Body of pancreas (tissue), 4 donors: ENCODE data around the gene ALDOC. TPM values are rescaled to one million over a fixed set of nuclear protein-coding genes. Genes with fewer than 3 reads are reported as not detected.

Experiments
- ATAC-seq: fragments of 150-250 bp; one replicate; pipeline ENCODE4 v1.9.1; 2016
- DNase-seq, 4 donors: peaks; one replicate each; pipeline ENCODE4 v3.0.0-alpha.2; 2019
- H3K27ac ChIP-seq, 4 donors: fragments of 200-600 bp; sonication (generic); 1 replicate in 3 of 4; 2 replicates in 1 of 4; pipeline versions ENCODE4 v1.5.1 to v1.6.1; 2016 to 2019; ENCODE audit warnings: mild to moderate bottlenecking in 1 of 4, mixed read lengths in 1 of 4, moderate library complexity in 1 of 4
- H3K27me3 ChIP-seq, 2 donors: fragments of 200-600 bp; sonication (generic); one replicate each; pipeline ENCODE4 v1.6.0; 2016; ENCODE audit warnings: mild to moderate bottlenecking in 1 of 2
- H3K36me3 ChIP-seq, 2 donors: fragments of 200-600 bp; sonication (generic); replicated peaks in 1 of 2; 2 replicates each; pipeline ENCODE4 v1.5.1; 2016; ENCODE audit warnings: low read depth in 2 of 2; ENCODE audit not compliant: insufficient read depth in 1 of 2
- H3K4me1 ChIP-seq: fragments of 200-600 bp; sonication (generic); one replicate; pipeline ENCODE4 v1.6.0; 2016
- H3K4me3 ChIP-seq, 2 donors: fragments of 200-600 bp; sonication (generic); 1 replicate in 1 of 2; 2 replicates in 1 of 2; pipeline ENCODE4 v1.5.1; 2016 to 2019
- H3K9me3 ChIP-seq, 3 donors: fragments of 200-600 bp; sonication (generic); 1 replicate in 2 of 3; 2 replicates in 1 of 3; pipeline ENCODE4 v1.5.1; 2016
- POLR2A ChIP-seq, 3 donors: fragments of 450-650 bp; IDR thresholded peaks; one replicate each; pipeline ENCODE4 v1.6.1; 2016; ENCODE audit warnings: antibody characterized with exemption in 3 of 3, mild to moderate bottlenecking in 2 of 3
- WGBS, 2 donors: methylation state at CpG; one replicate each; pipeline ENCODE4 v1.1.5; 2017; 5-methylcytosine and 5-hydroxymethylcytosine counted together
- intact Hi-C: fragments of 100-400 bp; cut with DNase I; formaldehyde crosslinking; loops from one replicate; pipeline ENCODE4 v1.15.1; 2023
- total RNA-seq, 2 donors: library from RNA; depleted of rRNA; stranded (reverse); fragments of >200 nt; gene quantifications; one replicate each; pipeline ENCODE4 v1.1.0, GENCODE V29; 2016
- TF ChIP-seq, protein P1 (sequence below), 7 experiments: fragments of 450-650 bp in 4 of 7; fragments of 200-600 bp in 3 of 7; sonication (generic) in 3 of 7; IDR thresholded peaks; one replicate each; pipeline ENCODE4 v1.5.1; 2016 to 2019; ENCODE audit warnings: antibody characterized with exemption in 7 of 7

Gene ALDOC
- total RNA-seq, 2 donors from 2014 or later = 2.9 to 25.1 TPM

DNA sequence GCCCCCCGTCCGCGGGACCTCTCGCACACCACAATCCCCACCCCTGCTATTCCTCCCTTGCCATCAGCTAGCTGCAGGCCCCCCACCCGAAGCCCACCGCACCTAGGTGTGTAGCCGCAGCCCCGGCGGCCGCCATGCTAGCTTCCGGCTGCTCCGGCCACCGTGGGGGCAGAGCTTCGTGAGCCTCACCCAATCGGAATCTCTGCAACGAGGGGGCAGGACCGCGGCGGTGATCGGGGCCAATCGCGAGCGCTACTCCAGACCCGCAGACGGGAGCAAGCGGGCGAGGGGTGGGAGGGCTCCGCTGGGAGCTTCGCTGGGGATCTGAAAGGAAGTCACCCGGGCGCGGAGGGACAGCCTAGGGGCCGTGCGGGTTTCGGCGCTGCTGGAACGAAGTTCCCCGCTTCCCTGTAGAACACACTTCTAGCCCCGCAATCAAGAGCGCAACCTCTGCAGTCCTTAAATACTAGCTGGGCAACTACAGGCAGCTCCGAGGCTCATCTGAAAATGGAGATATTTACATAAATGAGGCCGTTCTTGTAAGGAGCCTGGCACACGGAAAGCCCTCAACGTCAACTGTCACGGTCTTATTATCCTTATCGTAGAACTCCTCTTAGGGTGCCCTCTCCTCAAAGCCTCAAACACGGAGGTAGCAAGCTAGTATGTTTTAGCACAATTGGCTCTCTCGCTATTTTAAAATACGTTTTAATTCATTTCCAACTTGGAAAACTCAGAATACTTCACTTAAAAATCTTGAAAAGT lies 5.2 kb downstream of the ALDOC start, which contains the start of gene PIGS:
PIGS (minus strand) TSS at position 164 of the 762 bp plus-strand sequence; CDS start at position 136, 28 bp downstream.
- peak; percentile 51 to 84 (median 84) for TF ChIP-seq POLR2A (IDR thresholded peaks at IDR 0.05)
- TF ChIP-seq, protein P1, sequence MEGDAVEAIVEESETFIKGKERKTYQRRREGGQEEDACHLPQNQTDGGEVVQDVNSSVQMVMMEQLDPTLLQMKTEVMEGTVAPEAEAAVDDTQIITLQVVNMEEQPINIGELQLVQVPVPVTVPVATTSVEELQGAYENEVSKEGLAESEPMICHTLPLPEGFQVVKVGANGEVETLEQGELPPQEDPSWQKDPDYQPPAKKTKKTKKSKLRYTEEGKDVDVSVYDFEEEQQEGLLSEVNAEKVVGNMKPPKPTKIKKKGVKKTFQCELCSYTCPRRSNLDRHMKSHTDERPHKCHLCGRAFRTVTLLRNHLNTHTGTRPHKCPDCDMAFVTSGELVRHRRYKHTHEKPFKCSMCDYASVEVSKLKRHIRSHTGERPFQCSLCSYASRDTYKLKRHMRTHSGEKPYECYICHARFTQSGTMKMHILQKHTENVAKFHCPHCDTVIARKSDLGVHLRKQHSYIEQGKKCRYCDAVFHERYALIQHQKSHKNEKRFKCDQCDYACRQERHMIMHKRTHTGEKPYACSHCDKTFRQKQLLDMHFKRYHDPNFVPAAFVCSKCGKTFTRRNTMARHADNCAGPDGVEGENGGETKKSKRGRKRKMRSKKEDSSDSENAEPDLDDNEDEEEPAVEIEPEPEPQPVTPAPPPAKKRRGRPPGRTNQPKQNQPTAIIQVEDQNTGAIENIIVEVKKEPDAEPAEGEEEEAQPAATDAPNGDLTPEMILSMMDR (IDR thresholded peaks at IDR 0.05) = no peak
- Histone ChIP-seq H3K36me3 (no peaks in the 10 kb centered on the region), H3K4me3 (peak within 1 kb of the TSS; percentile 61 to 75), H3K4me1 (peaks cover 20% of the 10 kb centered on the region), H3K27ac (peak within 1 kb of the TSS; percentile 54 to 85 (median 74)), H3K27me3 (no peaks in the 10 kb centered on the region), H3K9me3 (no peaks in the 10 kb centered on the region)
- intact Hi-C loops = no loop called here
- 1% methylated on average over 44 to 49 of the region's 49 CpGs for whole genome bisulfite sequencing, 2 donors
- DNase-seq (peak; percentile 95 to 96 (median 95)), ATAC-seq (peak; percentile 99)

DNA sequence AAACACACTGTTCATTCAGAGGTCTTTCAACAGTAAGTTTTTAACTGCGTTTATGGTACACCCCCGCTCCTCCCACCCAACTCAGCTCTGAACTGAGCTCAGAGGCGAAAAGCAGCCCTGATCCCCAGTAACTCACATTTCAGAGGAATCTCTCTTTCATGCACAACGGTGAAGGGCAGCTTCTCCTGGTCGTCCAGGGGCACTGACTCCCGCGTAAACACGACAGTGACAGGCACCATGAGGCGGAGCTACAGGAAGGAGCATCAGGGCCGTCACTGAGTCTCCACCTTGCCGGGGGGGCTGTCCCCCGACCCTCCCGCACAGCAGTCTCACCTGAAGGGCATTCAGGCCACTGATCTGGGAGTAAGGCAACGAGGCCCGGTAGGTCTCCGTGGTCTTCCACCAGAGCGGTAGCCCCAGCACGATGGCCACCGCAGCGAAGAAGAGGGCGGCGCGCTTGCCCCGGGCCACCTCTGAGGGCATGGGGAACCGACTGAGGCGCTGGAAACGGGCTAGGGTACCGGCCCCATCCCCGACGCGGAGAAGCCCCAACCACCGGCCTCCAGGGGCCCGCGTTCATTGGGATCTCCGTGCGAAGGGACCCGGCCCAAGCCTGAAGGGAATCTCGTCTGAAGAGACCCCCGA lies 5.9 kb downstream of the ALDOC start:
- DNase-seq (peak in 3 of 4 donors; percentile 32 to 47 (median 45)), ATAC-seq (peak; percentile 13)
- Histone ChIP-seq H3K36me3 (no peaks in the 10 kb centered on the region), H3K9me3 (no peaks in the 10 kb centered on the region), H3K4me3 (peak overlapping the region; percentile 61 to 75), H3K4me1 (peaks cover 20% of the 10 kb centered on the region), H3K27ac (peak overlapping the region; percentile 18 to 85 (median 74)), H3K27me3 (no peaks in the 10 kb centered on the region)
- no peak for TF ChIP-seq POLR2A (IDR thresholded peaks at IDR 0.05)
- TF ChIP-seq, protein P1 (IDR thresholded peaks at IDR 0.05) = no peak
- intact Hi-C loops = no loop called here
- 1% methylated on average over 21 to 37 of the region's 39 CpGs for WGBS, 2 donors

DNA sequence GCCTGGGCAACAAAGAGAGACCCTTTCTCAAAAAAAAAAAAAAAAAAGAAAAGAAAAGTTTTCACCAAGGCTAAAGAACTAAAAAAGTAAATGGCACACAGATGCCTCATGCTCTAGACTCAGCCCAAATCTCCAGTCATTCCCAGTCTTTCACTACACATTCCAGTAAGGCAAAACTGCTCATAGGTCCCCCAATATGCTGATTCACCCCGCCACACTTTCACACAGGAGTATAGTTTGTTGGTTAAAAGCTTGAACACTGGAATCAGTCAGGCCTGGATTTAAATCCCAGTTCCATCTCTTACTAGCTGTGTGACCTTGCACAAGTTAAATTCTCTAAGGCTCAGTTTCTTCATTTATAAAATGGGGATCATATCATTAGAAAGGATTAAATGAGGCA lies 7.2 kb downstream of the ALDOC start:
- Histone ChIP-seq H3K27ac (no peak overlapping the region), H3K27me3 (no peaks in the 10 kb centered on the region), H3K4me1 (peaks cover 20% of the 10 kb centered on the region), H3K9me3 (no peaks in the 10 kb centered on the region), H3K4me3 (no peak overlapping the region), H3K36me3 (no peaks in the 10 kb centered on the region)
- TF ChIP-seq, protein P1 (IDR thresholded peaks at IDR 0.05) = no peak
- TF ChIP-seq POLR2A (IDR thresholded peaks at IDR 0.05) = no peak
- ATAC-seq = no peak
- intact Hi-C loops = no loop called here
- no peak for DNase-seq
- 86 to 100% methylated on average over 1 of the region's 1 CpG for WGBS, 2 donors

DNA sequence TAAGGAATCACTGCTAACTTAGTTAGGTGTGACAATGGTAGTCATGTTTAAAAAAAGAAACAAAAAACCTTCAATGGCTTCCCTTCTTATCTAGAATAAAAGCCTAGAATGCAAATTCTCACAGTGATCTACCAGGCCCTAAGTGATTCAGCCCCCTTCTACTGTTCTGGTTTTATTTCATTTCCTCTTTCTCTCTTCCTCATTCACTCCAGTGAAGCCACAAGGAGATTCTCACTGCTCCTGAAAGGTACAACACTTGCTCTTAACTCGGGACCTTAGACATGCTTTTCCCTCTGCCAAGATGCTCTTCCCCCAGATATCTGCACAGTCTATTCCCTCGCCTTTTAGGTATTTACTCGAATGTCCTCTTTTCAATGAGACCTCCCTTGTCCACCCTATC lies 9.1 kb downstream of the ALDOC start:
- DNase-seq (no peak), ATAC-seq (no peak)
- Histone ChIP-seq H3K27me3 (no peaks in the 10 kb centered on the region), H3K9me3 (no peaks in the 10 kb centered on the region), H3K4me3 (no peak overlapping the region), H3K36me3 (no peaks in the 10 kb centered on the region), H3K4me1 (peaks cover 26% of the 10 kb centered on the region), H3K27ac (no peak overlapping the region)
- TF ChIP-seq, protein P1 (IDR thresholded peaks at IDR 0.05) = no peak
- no peak for TF ChIP-seq POLR2A (IDR thresholded peaks at IDR 0.05)
- 77 to 86% methylated on average over 3 of the region's 3 CpGs for WGBS, 2 donors
- intact Hi-C loops = no loop called here
